Ectodermal cell (in vitro differentiated cells): Measurements from ENCODE around the gene IFITM1.
"Not testable (repeated sequence)": the region's sequence is repeated elsewhere in the genome, so short reads cannot be mapped to it uniquely, and the experiment has no call there.

ENCODE experiments used
- H3K27ac ChIP-seq: 2 replicates; pipeline ENCODE4 v1.7.0; 2013; ENCODE audit warnings: mild to moderate bottlenecking, low read depth, low read length; ENCODE audit not compliant: insufficient read depth, poor library complexity, severe bottlenecking
- H3K27me3 ChIP-seq: 2 replicates; pipeline ENCODE4 v1.7.0; 2013; ENCODE audit warnings: mild to moderate bottlenecking, low read length; ENCODE audit not compliant: insufficient read depth, control insufficient read depth, poor library complexity, severe bottlenecking
- H3K36me3 ChIP-seq: one replicate; pipeline ENCODE4 v1.7.0; 2013; ENCODE audit warnings: low read length; ENCODE audit not compliant: control insufficient read depth, insufficient read depth
- H3K4me1 ChIP-seq: one replicate; pipeline ENCODE4 v1.7.0; 2013; ENCODE audit warnings: low read length; ENCODE audit not compliant: control insufficient read depth, insufficient read depth
- H3K4me3 ChIP-seq: 2 replicates; pipeline ENCODE4 v1.7.0; 2013; ENCODE audit warnings: low read depth, low read length, control low read depth; ENCODE audit not compliant: insufficient read depth
- H3K9me3 ChIP-seq: 2 replicates; pipeline ENCODE4 v1.7.0; 2013; ENCODE audit warnings: mild to moderate bottlenecking, low read length, moderate library complexity; ENCODE audit not compliant: control insufficient read depth
- WGBS, 2 experiments: methylation state at CpG; one replicate each; pipeline ENCODE4 v1.1.7; 2013; ENCODE audit warnings: missing lambda C conversion rate in 2 of 2; 5-methylcytosine and 5-hydroxymethylcytosine counted together

The IFITM1 gene

GRCh38 chr11:313304-313786 lies 495 bp upstream of the IFITM1 start:
- Histone ChIP-seq H3K9me3 (no peaks in the 10 kb centered on the region), H3K27ac (no peak overlapping the region), H3K27me3 (peaks cover 57% of the 10 kb centered on the region), H3K4me3 (no peak overlapping the region), H3K4me1 (peaks cover 45% of the 10 kb centered on the region), H3K36me3 (no peaks in the 10 kb centered on the region)
- 33 to 36% methylated on average over 8 of the region's 8 CpGs for WGBS, 2 experiments

- H3K4me1 ChIP-seq, result peaks cover 37% of the 10 kb centered on the region
Observed at GRCh38 chr11:314554-314875, 675 bp downstream of the IFITM1 start.

GRCh38 chr11:315051-315481 lies 1.2 kb downstream of the IFITM1 start:
- H3K9me3 ChIP-seq, result no peaks in the 10 kb centered on the region
- peaks cover 37% of the 10 kb centered on the region for H3K4me1 ChIP-seq
- H3K4me3 ChIP-seq, result peak overlapping the region; percentile 26
- WGBS, 2 experiments, result 47 to 49% methylated on average over 9 of the region's 9 CpGs
- no peaks in the 10 kb centered on the region for H3K36me3 ChIP-seq
- peaks cover 57% of the 10 kb centered on the region for H3K27me3 ChIP-seq
- H3K27ac ChIP-seq, result no peak overlapping the region

More at GRCh38 chr11:314554-314875, 675 bp downstream of the IFITM1 start:
- H3K9me3 ChIP-seq, H3K27ac ChIP-seq, H3K36me3 ChIP-seq, H3K4me3 ChIP-seq: not testable (repeated sequence)
- 9 to 13% methylated on average over 2 to 6 of the region's 6 CpGs for WGBS, 2 experiments
- peaks cover 57% of the 10 kb centered on the region for H3K27me3 ChIP-seq

DNA sequence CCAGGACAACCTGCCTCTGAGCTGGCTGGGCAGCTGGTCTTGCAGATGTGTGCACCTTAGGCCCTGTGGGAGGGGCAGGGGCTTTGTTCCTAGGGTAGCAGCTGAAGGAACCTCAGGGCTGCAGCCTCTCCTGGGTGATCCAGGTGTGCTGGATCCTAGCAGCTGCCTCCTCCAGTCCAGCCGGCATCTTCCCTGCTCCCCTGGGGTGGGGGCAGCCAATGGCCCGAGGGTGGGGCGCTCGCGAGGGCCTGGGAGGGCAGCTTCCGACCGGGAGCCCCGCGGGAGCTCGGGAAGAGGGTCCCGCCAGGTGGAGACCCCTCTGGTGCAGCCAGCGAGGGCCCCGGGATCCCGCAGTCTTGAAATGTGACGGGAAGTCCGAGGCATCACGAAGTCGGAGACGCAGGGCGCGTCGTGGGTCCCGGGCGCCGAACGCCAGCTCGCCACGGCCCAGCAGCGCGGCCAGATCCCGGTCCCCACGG lies 1.7 kb downstream of the IFITM1 start:
- no peaks in the 10 kb centered on the region for H3K36me3 ChIP-seq
- peaks cover 39% of the 10 kb centered on the region for H3K4me1 ChIP-seq
- H3K9me3 ChIP-seq, result no peaks in the 10 kb centered on the region
- 9 to 11% methylated on average over 32 of the region's 32 CpGs for WGBS, 2 experiments
- H3K27ac ChIP-seq, result no peak overlapping the region
- H3K27me3 ChIP-seq, result peaks cover 57% of the 10 kb centered on the region
- peak overlapping the region; percentile 26 for H3K4me3 ChIP-seq

DNA sequence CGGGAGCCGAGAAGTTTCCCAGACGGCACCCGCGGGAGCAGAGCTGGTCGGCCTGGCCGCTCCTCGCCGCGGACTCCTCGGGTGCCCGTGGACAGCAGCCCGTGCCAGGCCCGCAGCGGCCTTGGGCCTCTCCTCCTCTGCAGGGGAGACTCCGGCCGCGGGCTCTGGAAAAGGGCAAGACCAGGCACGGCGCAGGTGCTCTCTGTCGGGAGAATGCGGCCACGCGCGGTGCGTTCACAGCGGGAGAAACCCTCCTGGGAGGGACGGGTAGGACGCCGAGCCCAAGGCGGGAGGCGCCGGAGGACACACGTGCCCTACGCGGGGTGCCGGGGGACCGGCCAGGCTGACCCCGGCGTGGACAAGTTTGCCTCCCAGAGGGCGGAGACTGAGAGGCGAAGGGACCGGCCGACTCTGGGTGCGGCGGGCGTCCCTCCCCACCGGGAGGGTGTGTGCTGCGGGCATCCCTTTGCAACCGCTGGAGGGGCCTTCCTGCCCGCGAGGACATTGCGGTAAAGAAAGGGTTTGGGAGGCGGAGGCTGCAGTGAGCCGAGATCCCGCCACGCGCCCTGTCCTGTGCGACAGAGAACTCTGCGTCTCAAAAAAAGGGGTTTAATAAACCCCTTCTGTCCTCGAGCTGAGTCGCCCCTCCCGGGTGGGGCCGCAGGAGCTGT lies 2.3 kb downstream of the IFITM1 start:
- no peaks in the 10 kb centered on the region for H3K36me3 ChIP-seq
- H3K9me3 ChIP-seq, result no peaks in the 10 kb centered on the region
- H3K4me3 ChIP-seq, result peak overlapping the region; percentile 26
- 3% methylated on average over 64 of the region's 64 CpGs for WGBS, 2 experiments
- H3K4me1 ChIP-seq, result peaks cover 39% of the 10 kb centered on the region
- H3K27me3 ChIP-seq, result peaks cover 57% of the 10 kb centered on the region
- no peak overlapping the region for H3K27ac ChIP-seq

DNA sequence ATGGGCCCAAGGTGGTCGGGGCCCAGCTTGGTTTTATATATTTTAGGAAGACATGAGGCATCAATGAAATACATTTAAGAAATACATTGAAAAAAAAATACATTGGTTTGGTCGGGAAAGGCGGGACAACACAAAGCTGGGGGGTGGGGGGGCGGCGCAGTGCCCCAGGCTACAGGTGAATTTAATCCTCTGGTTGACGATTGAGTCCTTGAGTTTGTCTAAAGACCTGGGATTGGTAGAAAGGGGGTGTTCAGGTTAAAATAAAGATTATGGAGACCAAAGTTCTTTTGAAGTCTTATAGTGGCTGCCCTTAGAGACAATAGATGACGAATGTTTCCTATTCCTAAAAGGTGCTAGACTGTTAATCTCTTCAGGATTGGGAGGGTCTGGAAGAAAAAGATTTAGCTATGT lies 3.1 kb downstream of the IFITM1 start:
- WGBS, 2 experiments, result 4 to 10% methylated on average over 6 to 7 of the region's 7 CpGs
- H3K36me3 ChIP-seq, result no peaks in the 10 kb centered on the region
- H3K4me3 ChIP-seq, result peak overlapping the region; percentile 26
- peaks cover 39% of the 10 kb centered on the region for H3K4me1 ChIP-seq
- H3K27me3 ChIP-seq, result peaks cover 53% of the 10 kb centered on the region
- H3K27ac ChIP-seq, result no peak overlapping the region
- no peaks in the 10 kb centered on the region for H3K9me3 ChIP-seq

GRCh38 chr11:317668-318404 lies 4.0 kb downstream of the IFITM1 start:
- WGBS, 2 experiments, result 8 to 11% methylated on average over 11 to 13 of the region's 30 CpGs
- not testable (repeated sequence) for H3K27ac ChIP-seq, H3K9me3 ChIP-seq, H3K36me3 ChIP-seq, H3K4me3 ChIP-seq
- Histone ChIP-seq H3K27me3 (peaks cover 45% of the 10 kb centered on the region), H3K4me1 (peaks cover 37% of the 10 kb centered on the region)

DNA sequence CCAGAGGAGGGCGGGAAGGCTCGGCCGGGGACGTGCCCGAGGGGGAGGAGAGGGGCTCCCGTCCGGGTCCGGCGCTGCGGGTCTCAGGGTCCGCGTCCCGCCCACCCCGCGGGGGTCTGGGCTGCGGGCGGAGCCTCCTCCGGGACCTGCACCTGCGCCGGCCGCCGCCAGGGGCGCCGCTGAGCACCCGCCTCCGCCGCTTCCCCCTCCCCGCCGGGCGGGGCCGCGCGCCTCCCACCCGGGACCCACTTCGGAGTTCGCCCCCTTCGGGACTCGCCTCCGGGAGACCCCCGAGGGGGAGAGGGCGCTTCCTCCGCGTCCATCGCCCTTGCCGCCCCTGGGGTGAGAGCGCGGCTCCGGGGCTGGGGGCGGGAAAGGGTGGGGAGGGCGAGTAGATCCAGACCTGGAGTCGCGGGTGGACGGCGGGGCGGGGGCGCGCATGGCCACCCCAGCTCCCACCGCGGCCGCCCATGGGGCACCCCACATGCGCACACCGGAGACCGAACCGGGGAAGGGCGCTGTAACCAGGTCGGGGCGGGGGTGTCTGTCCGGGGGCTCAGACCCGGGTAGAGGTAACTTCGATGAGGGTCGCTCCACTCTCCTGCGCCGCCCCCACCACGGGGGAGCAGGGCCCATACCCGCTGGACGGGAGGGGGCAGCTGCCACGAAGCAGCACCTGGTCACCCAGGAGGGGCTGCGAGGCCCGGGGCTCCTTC lies 4.7 kb downstream of the IFITM1 start:
- Histone ChIP-seq H3K27me3 (peaks cover 42% of the 10 kb centered on the region), H3K4me1 (peaks cover 29% of the 10 kb centered on the region), H3K4me3 (peak overlapping the region; percentile 23)
- H3K27ac ChIP-seq, H3K36me3 ChIP-seq, H3K9me3 ChIP-seq: not testable (repeated sequence)
- WGBS, 2 experiments, result 10 to 12% methylated on average over 11 to 13 of the region's 79 CpGs

- peaks cover 29% of the 10 kb centered on the region for H3K4me1 ChIP-seq
- 58% methylated on average over 18 to 19 of the region's 29 CpGs for whole genome bisulfite sequencing, 2 experiments
- not testable (repeated sequence) for H3K27ac ChIP-seq, H3K36me3 ChIP-seq, H3K9me3 ChIP-seq
- peak overlapping the region; percentile 23 for H3K4me3 ChIP-seq
- peaks cover 38% of the 10 kb centered on the region for H3K27me3 ChIP-seq
Observed at GRCh38 chr11:319121-319887, 5.5 kb downstream of the IFITM1 start.
